HEK293 (cell line): Measurements from ENCODE around the gene C19orf44.
"Not testable (repeated sequence)": the region's sequence is repeated elsewhere in the genome, so short reads cannot be mapped to it uniquely, and the experiment has no call there.

ENCODE experiments used
- CTCF ChIP-seq: fragments of 450-650 bp; formaldehyde crosslinking; IDR thresholded peaks from 2 replicates; pipeline ENCODE4 v1.5.1; 2016; ENCODE audit warnings: missing biosample characterization, missing genetic modification characterization
- ZBTB26 ChIP-seq: fragments of 450-650 bp; formaldehyde crosslinking; optimal IDR thresholded peaks from 2 replicates; pipeline ENCODE3; 2016; ENCODE audit warnings: missing biosample characterization, mild to moderate bottlenecking, missing genetic modification characterization
- ZNF175 ChIP-seq: fragments of 450-650 bp; formaldehyde crosslinking; IDR thresholded peaks from 2 replicates; pipeline ENCODE4 v1.5.1; 2016; ENCODE audit warnings: missing biosample characterization, missing genetic modification characterization
- ZNF302 ChIP-seq: fragments of 450-650 bp; formaldehyde crosslinking; IDR thresholded peaks from 2 replicates; pipeline ENCODE4 v1.5.1; 2016; ENCODE audit warnings: missing biosample characterization, missing genetic modification characterization, low read depth
- ZNF426 ChIP-seq: fragments of 450-650 bp; formaldehyde crosslinking; IDR thresholded peaks from 2 replicates; pipeline ENCODE4 v1.5.1; 2017; ENCODE audit warnings: missing biosample characterization, missing genetic modification characterization, mild to moderate bottlenecking, inconsistent platforms, moderate library complexity
- ZNF488 ChIP-seq: fragments of 450-650 bp; formaldehyde crosslinking; IDR thresholded peaks from 2 replicates; pipeline ENCODE4 v1.5.1; 2016; ENCODE audit warnings: missing biosample characterization, missing genetic modification characterization
- ZNF510 ChIP-seq: fragments of 450-650 bp; formaldehyde crosslinking; IDR thresholded peaks from 2 replicates; pipeline ENCODE4 v1.5.1; 2018; ENCODE audit warnings: mild to moderate bottlenecking, missing genetic modification characterization, missing biosample characterization; ENCODE audit not compliant: insufficient replicate concordance

GRCh38 chr19:16543734-16544133, 47.5 kb downstream of the C19orf44 start:
- TF ChIP-seq ZNF302, ZBTB26, ZNF488, ZNF426, CTCF, ZNF510, ZNF175 (tag by site-specific recombination): not testable (repeated sequence)
